ENCODE data around the gene SMIM7.

SMIM7 gene

DNA sequence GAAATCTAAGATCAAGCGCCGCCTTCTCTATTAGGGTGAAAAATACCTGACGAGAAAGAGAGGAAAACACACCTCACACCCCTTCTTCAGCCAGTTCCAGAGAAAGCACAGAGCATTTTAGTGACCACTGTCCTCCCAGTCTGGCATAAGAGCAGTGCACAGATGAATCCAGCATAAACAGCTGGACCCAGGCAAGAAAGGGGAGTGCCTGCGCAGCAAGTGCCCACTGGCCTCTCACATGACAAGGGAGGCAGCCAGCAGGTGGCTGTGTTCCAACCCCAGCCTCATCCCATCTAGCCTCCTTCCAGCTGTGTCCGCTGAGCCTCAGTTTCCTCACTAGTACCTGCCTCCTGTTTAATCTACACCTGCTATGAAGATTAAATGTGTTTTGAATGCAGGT lies 39.9 kb downstream of the SMIM7 start:
- no peak for DNase-seq

DNA sequence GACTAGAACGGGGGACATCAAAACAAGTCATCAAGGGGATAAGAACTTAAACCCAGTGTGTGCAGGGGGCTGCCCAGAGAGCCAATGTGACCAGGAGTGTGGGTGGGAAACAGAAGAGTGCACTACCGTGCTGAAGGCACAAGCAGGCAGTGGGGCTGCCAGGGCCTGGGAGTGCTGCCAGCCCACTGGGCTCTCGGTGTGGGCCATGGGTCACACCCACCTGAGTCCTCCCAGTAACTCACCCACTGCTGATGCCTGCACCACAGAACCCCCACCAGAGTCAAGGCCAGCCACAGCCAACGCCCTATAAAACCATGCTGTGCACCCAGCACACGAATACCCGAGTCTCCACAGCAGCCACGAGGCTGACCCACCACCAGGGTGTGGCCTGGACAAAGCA lies 40.5 kb downstream of the SMIM7 start:
- DNase-seq = no peak

DNA sequence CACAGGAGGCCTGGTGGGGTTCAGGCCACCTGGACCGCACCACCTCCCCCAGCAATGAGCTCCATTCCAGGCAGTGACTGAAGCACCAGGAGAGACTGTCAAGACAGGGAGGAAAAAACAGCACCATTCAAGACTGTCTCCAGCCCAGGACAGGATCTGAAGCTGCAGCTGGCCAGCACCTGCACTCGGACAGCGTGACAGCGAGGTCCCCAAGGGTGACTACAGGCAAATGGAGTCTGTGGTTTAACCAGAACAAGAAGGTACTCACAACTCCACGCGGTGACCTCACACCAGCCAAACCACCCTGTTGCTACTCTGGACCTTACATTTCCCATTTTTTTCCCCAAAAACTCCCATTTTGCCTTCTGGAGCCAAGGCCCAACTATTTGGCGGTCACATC lies 41.7 kb downstream of the SMIM7 start:
- DNase-seq = no peak

DNA sequence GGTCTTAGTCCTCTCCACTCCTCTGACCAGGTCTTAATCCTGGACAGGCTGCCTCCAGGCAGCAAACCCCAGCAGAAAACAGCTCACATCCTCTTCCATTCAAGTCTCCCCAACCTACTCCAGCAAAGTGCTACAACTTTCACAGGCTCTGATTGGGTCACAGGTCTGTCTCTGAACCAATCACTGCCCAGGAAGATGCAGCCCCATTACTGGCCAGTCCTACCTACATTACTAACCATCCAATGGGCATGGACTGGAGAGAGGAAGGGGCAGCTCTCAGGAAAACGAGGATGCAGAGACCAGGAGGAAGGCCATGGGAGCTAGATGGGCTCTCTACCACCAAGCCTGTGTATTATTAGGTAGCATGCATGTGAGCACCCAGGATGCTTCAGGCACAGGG lies 44.1 kb downstream of the SMIM7 start:
- no peak for DNase-seq

DNA sequence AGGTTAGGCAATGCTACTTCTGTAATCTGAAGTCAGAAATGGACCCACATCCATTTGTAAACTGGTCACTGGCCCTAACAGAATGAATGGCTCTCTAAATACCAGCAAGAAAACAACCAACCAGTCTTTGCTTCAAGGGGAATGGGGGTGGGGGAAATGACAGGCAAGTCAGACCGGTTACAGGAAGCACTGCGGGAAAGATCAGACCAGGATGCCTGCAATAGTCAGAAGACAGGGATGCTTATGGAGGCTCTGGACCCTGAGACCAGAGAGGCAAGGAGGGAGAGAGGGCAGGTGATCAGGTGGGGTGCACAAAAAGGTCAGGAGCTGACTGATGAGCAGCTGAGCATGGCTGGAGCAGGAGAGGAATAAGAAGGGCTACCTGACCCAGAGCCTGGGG lies 45.0 kb downstream of the SMIM7 start:
- no peak for DNase-seq

DNA sequence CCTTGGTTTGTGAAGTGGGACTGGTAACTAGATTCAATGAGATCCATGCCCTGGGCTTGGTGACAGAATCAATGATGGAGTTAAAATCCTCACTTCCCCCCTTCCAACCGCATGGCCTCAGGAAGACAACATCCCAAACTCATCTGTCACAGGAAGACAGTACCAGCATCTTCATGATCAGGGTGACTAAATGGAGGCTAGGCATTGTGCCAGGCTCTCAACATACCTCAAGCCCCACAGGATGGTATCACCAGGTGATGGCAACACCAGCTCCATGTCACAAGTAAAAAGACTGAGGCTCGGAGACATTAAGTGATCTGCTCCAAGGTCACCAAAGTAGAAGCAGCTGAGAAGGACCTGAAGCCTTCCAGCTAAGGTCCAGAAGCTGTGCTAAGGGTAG lies 46.1 kb downstream of the SMIM7 start:
- DNase-seq = no peak

DNA sequence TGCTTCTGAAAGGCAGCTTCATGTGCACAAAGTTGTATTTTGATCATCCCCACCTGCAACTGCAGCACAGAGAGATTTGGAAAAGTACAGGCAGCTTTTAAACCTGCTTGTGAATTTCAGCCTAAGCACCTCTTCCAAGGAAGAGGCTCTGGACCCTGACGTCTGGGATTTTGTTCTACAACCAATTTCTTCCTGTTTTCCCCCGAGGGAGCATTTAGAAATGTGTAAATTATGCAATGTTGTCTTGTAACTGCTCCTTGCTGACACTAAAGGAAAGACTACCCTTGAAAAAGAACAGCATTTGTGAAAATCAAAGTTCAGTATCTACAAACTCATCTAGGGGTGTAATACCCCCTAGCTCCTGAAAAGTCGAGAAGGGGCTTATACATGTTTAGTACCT lies 47.3 kb downstream of the SMIM7 start:
- DNase-seq = no peak

DNA sequence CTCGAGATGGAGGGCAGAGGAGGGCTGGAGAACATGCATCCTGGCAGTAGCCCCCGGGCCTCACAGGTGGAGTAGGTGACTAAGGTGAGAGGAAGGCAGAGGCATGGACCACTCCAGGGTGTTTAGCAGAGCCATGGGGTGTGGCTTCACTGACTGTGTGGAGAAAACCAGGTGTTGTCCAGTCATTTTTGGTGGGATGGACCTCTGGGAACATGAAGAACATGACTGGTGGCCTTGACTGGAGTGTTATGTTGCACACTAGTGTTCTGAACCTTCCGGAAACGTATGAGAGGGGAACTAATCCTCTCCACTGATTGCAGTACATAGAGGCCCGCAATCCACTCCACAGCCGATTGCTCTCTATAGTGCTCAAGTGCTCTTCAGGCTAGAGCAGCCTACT lies 48.8 kb downstream of the SMIM7 start:
- no peak for DNase-seq

DNA sequence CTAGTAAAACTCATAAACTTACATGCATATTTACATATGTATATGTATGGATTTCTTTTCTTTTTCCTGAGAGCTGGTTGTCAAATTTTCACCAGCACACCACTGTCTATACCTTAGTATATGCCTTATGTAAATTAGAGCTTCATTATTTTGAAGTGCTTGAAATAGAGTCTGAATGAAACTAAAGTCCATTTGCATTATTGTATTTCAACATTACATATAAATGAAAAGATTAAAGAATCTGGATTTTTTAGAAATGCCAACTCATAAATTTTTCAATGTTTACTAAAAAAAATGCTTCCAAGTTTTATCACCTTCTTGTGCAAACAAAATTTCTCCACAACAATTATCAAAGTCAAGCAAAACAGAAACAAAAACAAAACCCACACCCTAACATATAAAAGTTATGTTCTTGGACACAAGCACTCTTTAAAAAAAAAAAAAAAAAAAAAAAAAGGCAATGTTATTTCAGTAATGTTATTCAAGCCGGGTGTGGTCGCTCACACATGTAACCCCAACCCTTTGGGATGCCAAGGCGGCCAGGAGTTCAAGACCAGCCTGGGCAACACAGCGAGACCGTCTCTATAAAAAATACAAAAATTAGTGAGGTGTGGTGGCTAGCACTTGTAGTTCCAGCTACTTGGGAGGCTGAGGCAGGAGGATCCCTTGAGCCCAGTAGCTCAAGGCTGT lies 50.3 kb downstream of the SMIM7 start:
- no peak for DNase-seq

DNA sequence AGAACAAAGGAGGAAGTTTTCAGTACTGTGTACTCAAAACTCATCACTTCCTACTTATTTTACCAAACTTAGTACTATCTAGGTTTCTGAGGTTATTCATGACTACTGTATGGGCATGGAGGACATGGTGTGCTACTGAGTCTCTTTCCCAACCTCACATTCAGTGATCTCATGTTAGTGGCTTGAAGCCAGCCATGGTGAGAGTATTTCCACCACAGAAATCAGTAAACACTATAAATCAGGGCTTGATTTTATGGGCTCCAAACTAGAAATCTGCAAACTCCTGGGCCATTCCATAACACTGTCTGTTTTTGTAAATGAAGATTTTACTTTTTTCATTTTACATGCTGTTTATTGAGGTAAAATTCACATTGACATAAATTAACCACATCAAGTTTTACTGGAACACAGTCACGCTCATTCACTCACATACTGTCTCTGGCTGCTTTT lies 51.6 kb downstream of the SMIM7 start:
- DNase-seq = no peak

DNA sequence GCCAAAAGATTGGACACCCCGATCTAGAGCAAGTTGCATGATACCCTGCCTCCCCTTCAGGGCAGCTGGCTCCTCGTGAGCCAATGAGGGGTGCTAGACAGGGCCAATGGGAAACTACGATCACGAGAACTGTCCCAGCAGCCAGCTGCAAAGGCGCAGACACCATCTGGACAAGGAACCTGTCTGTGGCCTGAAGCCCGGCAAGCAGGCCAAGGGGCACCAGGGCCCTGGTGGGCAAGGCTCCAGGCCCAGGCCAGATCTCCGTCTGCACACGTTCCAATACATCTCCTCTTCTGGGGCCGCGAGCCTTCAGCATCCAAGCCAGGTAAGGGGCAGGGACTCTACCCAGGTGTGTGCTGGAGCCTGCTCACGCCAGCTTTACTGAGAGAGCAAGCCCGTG lies 52.1 kb downstream of the SMIM7 start:
- DNase-seq = no peak

DNA sequence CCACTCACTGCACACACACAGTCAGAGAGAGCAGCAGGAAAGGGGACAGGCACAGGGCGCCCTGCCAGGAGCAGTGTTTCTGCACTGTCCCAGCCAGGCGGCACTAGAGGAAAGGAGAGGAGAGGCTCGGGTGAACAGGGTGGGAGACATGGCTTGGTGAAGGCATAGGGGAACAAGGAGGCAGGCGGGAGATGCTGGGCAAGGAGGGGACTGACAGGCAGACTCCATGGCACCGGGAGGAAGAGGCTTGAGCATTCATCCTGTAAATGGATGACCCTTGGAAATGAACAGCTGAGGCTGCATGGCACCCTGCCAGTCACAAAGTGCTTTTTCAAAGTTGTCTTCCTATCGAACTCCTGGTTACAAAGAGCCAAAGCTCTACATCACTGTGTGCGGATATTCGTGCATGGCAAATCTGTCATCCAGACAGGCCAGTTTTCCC lies 54.4 kb downstream of the SMIM7 start:
- DNase-seq = no peak

DNA sequence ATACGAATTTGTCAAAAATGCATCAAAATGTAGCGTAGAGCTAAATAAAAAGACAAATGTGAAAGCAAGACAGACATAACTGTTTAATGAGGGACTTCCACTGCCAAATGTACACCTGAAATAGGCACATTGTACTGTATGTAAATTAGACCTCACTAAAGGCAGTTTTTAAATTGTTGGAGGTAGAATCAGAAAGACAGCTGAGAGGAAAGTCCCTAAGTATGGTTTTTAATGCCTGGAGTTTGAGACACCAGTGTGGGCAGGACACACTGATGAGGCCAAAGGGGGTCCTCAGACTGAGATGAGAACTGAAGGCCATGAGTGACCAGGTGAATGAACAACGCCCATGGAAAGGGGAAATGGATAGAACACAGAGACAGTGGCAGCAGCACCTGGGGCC lies 54.8 kb downstream of the SMIM7 start:
- no peak for DNase-seq

DNA sequence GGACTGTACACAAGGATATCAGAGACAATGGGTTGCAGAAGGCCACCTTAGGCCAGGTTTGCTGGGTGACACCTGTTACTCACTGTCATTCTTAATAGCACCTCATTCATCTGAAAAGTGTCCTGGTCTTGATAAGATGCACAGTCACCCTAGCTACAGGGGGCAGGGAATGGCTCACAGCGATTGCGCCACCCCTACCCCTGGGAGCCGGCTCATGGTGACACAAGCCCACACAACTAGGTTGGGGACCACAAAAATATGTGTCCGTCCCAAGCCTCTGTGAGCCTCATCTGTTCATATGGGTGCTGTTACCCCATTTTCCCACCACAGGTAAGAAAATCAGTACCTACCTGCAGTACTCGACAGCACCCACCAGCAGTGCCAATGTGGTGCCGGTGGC lies 55.3 kb downstream of the SMIM7 start:
- no peak for DNase-seq

DNA sequence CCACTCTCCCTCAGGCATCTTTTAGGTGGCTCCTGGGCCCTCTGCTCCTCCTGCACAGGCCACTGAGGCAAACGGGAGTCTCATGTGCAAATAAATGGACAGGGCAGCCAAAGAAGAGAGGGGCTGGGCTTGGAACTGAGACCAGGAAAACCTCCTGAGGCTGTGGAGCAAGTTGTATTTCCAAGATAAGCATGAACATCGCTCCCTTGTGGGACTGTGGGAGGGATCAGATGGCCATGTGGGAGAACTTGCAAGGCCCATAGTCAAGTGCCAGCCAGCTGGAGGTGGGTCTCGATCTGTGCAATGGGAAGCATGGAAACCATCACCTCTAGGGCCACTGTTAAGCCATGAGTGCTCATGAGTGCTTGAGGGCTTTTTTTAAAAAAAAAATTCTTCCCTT lies 56.9 kb downstream of the SMIM7 start:
- no peak for DNase-seq

DNA sequence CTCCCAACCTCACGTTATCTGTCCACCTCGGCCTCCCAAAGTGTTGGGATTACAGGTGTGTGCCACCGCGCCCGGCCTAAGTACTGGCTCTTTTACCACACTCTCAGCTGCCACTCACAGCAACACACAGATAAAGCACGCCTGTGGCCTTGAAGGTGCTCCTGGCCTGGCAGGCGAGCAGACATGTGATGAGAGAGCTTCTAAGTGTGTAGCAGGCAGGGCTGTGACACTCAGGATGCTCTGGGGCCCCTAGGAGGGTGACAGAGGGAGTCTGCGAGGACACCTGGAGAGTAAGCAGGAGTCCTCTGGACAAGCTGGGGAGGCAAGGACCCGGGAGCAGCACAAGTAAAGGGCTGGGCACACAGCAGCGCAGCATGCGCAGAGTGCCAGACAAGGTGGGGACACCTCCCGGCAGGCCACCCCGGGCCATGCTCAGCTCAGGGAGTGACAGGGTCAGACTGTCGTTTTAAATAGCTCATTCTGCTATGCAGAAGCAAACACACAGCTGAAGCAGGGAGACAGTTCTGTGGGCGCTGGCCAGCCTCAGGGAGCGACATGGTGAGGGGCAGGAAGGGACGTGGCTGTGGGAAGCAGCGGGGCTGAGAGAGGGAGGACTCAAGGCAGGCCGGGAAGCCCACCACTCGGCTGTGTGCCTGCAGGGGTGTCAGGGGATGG lies 58.4 kb downstream of the SMIM7 start:
- no peak for DNase-seq

DNA sequence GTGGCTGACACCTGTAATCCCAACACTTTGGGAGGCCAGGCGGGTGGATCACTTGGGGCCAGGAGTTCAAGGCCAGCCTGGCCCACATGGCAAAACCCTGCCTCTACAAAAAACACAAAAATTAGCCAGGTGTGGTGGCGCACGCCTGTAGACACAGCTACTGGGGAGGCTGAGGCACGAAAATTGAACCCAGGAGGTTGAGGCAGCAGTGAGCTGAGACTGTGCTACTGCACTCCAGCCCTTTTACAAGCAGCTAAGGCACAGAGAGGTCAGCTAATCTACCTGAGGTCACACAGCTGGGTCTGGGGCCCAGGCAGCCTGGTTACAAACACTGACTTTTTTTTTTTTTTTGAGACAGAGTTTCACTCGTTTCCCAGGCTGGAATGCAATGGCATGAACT lies 59.1 kb downstream of the SMIM7 start:
- DNase-seq = no peak

DNA sequence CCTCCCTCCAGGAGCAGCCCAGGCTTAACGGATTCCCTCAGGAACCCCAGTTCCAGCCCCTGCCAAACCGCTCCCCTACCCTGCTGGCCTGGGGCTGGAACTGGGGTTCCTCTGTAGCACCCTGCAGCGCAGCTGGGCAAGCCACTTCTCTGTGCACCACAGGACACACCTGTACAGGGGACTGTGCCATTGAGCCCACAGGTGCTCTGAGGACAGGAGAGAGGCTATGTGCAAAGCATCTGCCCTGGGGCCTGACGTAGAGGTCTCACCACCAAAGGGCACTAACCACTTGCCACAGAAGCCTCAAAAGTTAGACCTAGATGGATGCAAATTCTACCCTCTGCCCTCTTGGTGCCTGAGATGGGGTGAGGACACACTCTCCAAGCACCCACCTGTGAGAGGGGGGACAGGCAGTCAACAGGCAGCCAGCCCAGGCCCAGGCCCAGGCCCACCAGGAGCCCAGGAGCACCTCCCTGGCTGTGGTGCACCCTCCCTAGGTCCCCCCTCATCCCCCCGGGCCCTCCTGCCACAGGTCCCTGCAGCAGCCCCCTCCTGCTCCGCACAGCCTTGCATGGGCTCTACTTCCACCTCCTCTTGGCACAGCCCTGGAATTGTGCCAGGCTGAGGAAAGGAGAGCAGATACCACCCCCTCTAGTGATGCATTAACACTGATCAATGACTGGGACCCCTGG lies 60.1 kb downstream of the SMIM7 start:
- DNase-seq = no peak

DNA sequence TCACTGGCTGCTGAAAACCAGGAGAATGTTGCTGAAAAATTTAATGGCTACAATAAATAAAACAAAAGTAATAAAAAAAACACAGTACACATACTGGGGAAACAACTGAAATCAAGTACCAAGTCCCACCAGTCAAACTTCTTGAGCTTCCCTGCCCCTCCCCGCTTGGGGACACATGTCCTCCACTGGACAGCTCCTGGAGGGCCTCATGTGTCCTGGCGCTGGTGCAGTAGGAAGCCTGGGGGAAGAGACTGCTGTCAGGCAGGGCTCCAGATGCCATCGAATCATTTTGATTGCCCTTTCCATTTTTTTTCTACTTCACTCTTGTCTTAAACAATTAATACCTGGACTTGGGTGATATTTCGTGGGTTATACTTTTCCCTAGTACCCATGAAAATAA lies 61.1 kb downstream of the SMIM7 start:
- no peak for DNase-seq

DNA sequence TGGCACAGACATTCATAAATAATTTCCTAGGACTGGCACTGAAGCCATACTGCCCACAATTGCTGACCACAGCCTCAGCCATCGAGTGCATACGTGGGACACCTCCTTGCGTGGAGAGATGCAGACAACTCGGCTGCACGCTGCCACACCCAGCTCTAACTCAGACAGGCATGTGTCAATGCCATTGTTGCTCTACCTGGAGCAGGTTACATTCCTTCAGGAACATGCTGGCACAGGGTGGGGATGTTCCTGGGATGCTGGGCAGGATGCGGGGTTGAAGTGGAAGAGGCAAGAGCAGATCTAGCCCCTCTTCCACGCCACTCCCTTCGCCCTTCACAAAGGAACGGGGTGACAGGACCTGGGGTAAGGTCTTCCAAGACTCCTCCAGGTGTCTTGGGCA lies 63.5 kb downstream of the SMIM7 start:
- DNase-seq = no peak
